KOPT-K1 (cell line): ENCODE results near the gene FAM241B.

ENCODE experiments used
- H3K27ac ChIP-seq: fragments of 200-600 bp; sonication (generic); 2 replicates; pipeline ENCODE4 v1.5.1; 2016; ENCODE audit warnings: antibody characterized with exemption, mild to moderate bottlenecking, low read depth, low read length; ENCODE audit not compliant: poor library complexity, severe bottlenecking
- H3K36me3 ChIP-seq: fragments of 200-600 bp; sonication (generic); 2 replicates; pipeline ENCODE4 v1.5.1; 2017; ENCODE audit warnings: antibody characterized with exemption, mild to moderate bottlenecking, low read length, moderate library complexity; ENCODE audit not compliant: insufficient read depth
- H3K9me3 ChIP-seq: fragments of 200-600 bp; sonication (generic); 2 replicates; pipeline ENCODE4 v1.5.1; 2017; ENCODE audit warnings: antibody characterized with exemption, low read length, mild to moderate bottlenecking; ENCODE audit not compliant: insufficient read depth, poor library complexity, severe bottlenecking

The FAM241B gene

GRCh38 chr10:69628891-69629290, 1.2 kb upstream of the FAM241B start:
- Histone ChIP-seq H3K27ac (no peak overlapping the region), H3K36me3 (no peaks in the 10 kb centered on the region), H3K9me3 (peaks cover 10% of the 10 kb centered on the region)

GRCh38 chr10:69629519-69629896, 539 bp upstream of the FAM241B start:
- peaks cover 7% of the 10 kb centered on the region for H3K9me3 ChIP-seq
- no peaks in the 10 kb centered on the region for H3K36me3 ChIP-seq
- H3K27ac ChIP-seq = no peak overlapping the region

GRCh38 chr10:69630651-69631400, 779 bp downstream of the FAM241B start:
- Histone ChIP-seq H3K36me3 (no peaks in the 10 kb centered on the region), H3K9me3 (peaks cover 7% of the 10 kb centered on the region), H3K27ac (no peak overlapping the region)

- peaks cover 7% of the 10 kb centered on the region for H3K9me3 ChIP-seq
- no peaks in the 10 kb centered on the region for H3K36me3 ChIP-seq
- no peak overlapping the region for H3K27ac ChIP-seq
These were observed 1.5 kb downstream of the FAM241B start for GRCh38 chr10:69631566-69631965.

GRCh38 chr10:69632516-69633199, 2.6 kb downstream of the FAM241B start:
- Histone ChIP-seq H3K27ac (no peak overlapping the region), H3K9me3 (peaks cover 7% of the 10 kb centered on the region), H3K36me3 (no peaks in the 10 kb centered on the region)

- H3K36me3 ChIP-seq = no peaks in the 10 kb centered on the region
- no peaks in the 10 kb centered on the region for H3K9me3 ChIP-seq
- no peak overlapping the region for H3K27ac ChIP-seq
These were observed 3.9 kb downstream of the FAM241B start for GRCh38 chr10:69633673-69634635.

GRCh38 chr10:69634759-69635425, 4.8 kb downstream of the FAM241B start:
- Histone ChIP-seq H3K36me3 (no peaks in the 10 kb centered on the region), H3K27ac (no peak overlapping the region), H3K9me3 (no peaks in the 10 kb centered on the region)

- Histone ChIP-seq H3K9me3 (no peaks in the 10 kb centered on the region), H3K27ac (no peak overlapping the region), H3K36me3 (no peaks in the 10 kb centered on the region)
These were observed 5.6 kb downstream of the FAM241B start for GRCh38 chr10:69635428-69636272.

GRCh38 chr10:69636273-69636575, 6.2 kb downstream of the FAM241B start:
- H3K27ac ChIP-seq = no peak overlapping the region
- no peaks in the 10 kb centered on the region for H3K36me3 ChIP-seq
- no peaks in the 10 kb centered on the region for H3K9me3 ChIP-seq

- no peaks in the 10 kb centered on the region for H3K36me3 ChIP-seq
- no peaks in the 10 kb centered on the region for H3K9me3 ChIP-seq
- H3K27ac ChIP-seq = no peak overlapping the region
These were observed 6.9 kb downstream of the FAM241B start for GRCh38 chr10:69636626-69637605.

- Histone ChIP-seq H3K9me3 (no peaks in the 10 kb centered on the region), H3K36me3 (no peaks in the 10 kb centered on the region), H3K27ac (no peak overlapping the region)
These were observed 8.6 kb downstream of the FAM241B start for GRCh38 chr10:69638642-69639041.

- H3K27ac ChIP-seq = no peak overlapping the region
- no peaks in the 10 kb centered on the region for H3K36me3 ChIP-seq
- H3K9me3 ChIP-seq = no peaks in the 10 kb centered on the region
These were observed 9.5 kb downstream of the FAM241B start for GRCh38 chr10:69639291-69640195.
